GM12878 (cell line): ENCODE measurements around the gene CLK2. TPM values are rescaled to one million over a fixed set of nuclear protein-coding genes. Genes with fewer than 3 reads are reported as not detected.

ENCODE experiments used
- ATAC-seq: fragments of 200-7000 bp; cut with Tn5 transposase; 3 replicates; pipeline ENCODE4 v1.9.1; 2020; ENCODE audit warnings: mild to moderate bottlenecking, moderate library complexity
- BruUV-seq: library from RNA; stranded (reverse); fragments of 400-500 nt; replicated peaks from 2 replicates; lab custom pipeline; 2021; lab: Mats Ljungman, UMichigan
- CTCF ChIA-PET: fragments of 300-600 bp; sonication (Branson Sonifier 250); formaldehyde crosslinking; extraction: SDS; loops from one replicate; lab custom pipeline; 2021; ENCODE audit warnings: inconsistent platforms; lab: Yijun Ruan, JAX
- POLR2A ChIA-PET: fragments of 350-600 bp; formaldehyde crosslinking; extraction: SDS; loops from one replicate; lab custom pipeline; 2021; ENCODE audit warnings: inconsistent platforms; lab: Charles Lee
- RAD21 ChIA-PET: fragments of 300-600 bp; sonication (Branson Sonifier 250); formaldehyde crosslinking; loops from one replicate; lab custom pipeline; 2023; ENCODE audit warnings: antibody characterized with exemption; ENCODE audit not compliant: unreplicated experiment; lab: Charles Lee
- SMC1A ChIA-PET: fragments of 300-600 bp; sonication (Branson Sonifier 250); formaldehyde crosslinking; loops from one replicate; lab custom pipeline; 2023; ENCODE audit not compliant: unreplicated experiment, uncharacterized antibody; lab: Charles Lee
- DNase-seq: peaks from one replicate; pipeline ENCODE4 v3.0.0-alpha.2; 2011; ENCODE audit warnings: low read depth, low spot score
- FAIRE-seq: peaks from 3 replicates; lab custom pipeline; 2011; peaks lifted over from hg19 to GRCh38; lab: Jason Lieb, UNC
- H2AFZ ChIP-seq: 2 replicates; pipeline ENCODE4 v1.6.0; 2011; ENCODE audit warnings: low read depth, low read length, control low read depth; ENCODE audit not compliant: control insufficient read depth
- H3K27ac ChIP-seq: 2 replicates; pipeline ENCODE4 v1.5.1; 2011; ENCODE audit warnings: control low read depth; ENCODE audit not compliant: control insufficient read depth, insufficient read depth
- H3K27me3 ChIP-seq, 2 experiments: replicated peaks in 1 of 2; 2 replicates each; pipeline versions ENCODE4 v1.6.0 to v1.6.1; 2011; ENCODE audit warnings: low read length in 1 of 2; ENCODE audit not compliant: control insufficient read depth in 2 of 2, insufficient read depth in 2 of 2
- H3K36me3 ChIP-seq, 2 experiments: 2 replicates each; pipeline ENCODE4 v1.5.1; 2011; ENCODE audit warnings: low read length in 1 of 2; ENCODE audit not compliant: control insufficient read depth in 2 of 2, insufficient read depth in 2 of 2
- H3K4me1 ChIP-seq: 2 replicates; pipeline ENCODE4 v1.6.1; 2011; ENCODE audit warnings: mild to moderate bottlenecking, low read length, moderate library complexity, mixed read lengths; ENCODE audit not compliant: control insufficient read depth, insufficient read depth
- H3K4me2 ChIP-seq: 2 replicates; pipeline ENCODE4 v1.6.0; 2011; ENCODE audit warnings: control low read depth; ENCODE audit not compliant: control insufficient read depth, insufficient read depth
- H3K4me3 ChIP-seq: fragments of 200-600 bp; sonication (generic); 2 replicates; pipeline ENCODE4 v1.5.1; 2016
- H3K79me2 ChIP-seq: 2 replicates; pipeline ENCODE4 v1.6.0; 2011; ENCODE audit warnings: low read length; ENCODE audit not compliant: control insufficient read depth, insufficient read depth
- H3K9ac ChIP-seq: 2 replicates; pipeline ENCODE4 v1.8.0; 2011; ENCODE audit warnings: low read length, control low read depth, mixed read lengths; ENCODE audit not compliant: control insufficient read depth, insufficient read depth
- H3K9me3 ChIP-seq: replicated peaks from 3 replicates; pipeline ENCODE4 v1.5.1; 2011; ENCODE audit warnings: mild to moderate bottlenecking, low read length; ENCODE audit not compliant: control insufficient read depth, insufficient read depth
- H4K20me1 ChIP-seq: 2 replicates; pipeline ENCODE4 v1.6.0; 2011; ENCODE audit not compliant: control insufficient read depth, insufficient read depth
- ASH2L ChIP-seq: fragments of 300-600, 200-600 bp; sonication (generic); IDR thresholded peaks from 2 replicates; pipeline ENCODE4 v1.6.1; 2017; ENCODE audit warnings: low read depth, mild to moderate bottlenecking, borderline replicate concordance
- CEBPB ChIP-seq, 2 experiments: fragments of 150-350 bp in 1 of 2; IDR thresholded peaks; 2 replicates each; pipeline ENCODE4 v1.6.1; 2012 to 2014; ENCODE audit warnings: low read depth in 2 of 2, low read length in 2 of 2, borderline replicate concordance in 1 of 2, inconsistent platforms in 1 of 2
- CHD2 ChIP-seq: IDR thresholded peaks from 2 replicates; pipeline ENCODE4 v1.6.1; 2011; ENCODE audit warnings: low read depth, low read length, improper control_type of control experiment, borderline replicate concordance
- EZH2 ChIP-seq: IDR thresholded peaks from 2 replicates; pipeline ENCODE4 v1.6.1; 2012; ENCODE audit warnings: low read depth, mild to moderate bottlenecking, control low read depth, inconsistent platforms, low read length, borderline replicate concordance; ENCODE audit not compliant: control insufficient read depth
- FOS ChIP-seq: IDR thresholded peaks from 3 replicates; pipeline ENCODE4 v1.6.1; 2011; ENCODE audit warnings: borderline replicate concordance; ENCODE audit not compliant: insufficient read length; ENCODE audit errors: extremely low read depth
- FOXM1 ChIP-seq: IDR thresholded peaks from 2 replicates; pipeline ENCODE4 v1.6.1; 2012; ENCODE audit warnings: low read depth, mild to moderate bottlenecking, inconsistent platforms, low read length, moderate library complexity
- HDAC6 ChIP-seq: fragments of 200-600 bp; sonication (generic); IDR thresholded peaks from one replicate; pipeline ENCODE4 v1.8.0; 2017; ENCODE audit warnings: antibody characterized with exemption; ENCODE audit not compliant: unreplicated experiment
- JUND ChIP-seq: IDR thresholded peaks from 2 replicates; pipeline ENCODE4 v1.6.1; 2012; ENCODE audit warnings: low read depth, mild to moderate bottlenecking, low read length, improper control_type of control experiment, moderate library complexity
- KAT2A ChIP-seq: conservative IDR thresholded peaks from 2 replicates; pipeline ENCODE4 v1.6.1; 2011; ENCODE audit warnings: low read depth, low read length; ENCODE audit not compliant: control insufficient read depth
- MEF2B ChIP-seq: fragments of 450-650 bp; IDR thresholded peaks from 2 replicates; pipeline ENCODE4 v1.6.1; 2018; ENCODE audit warnings: mild to moderate bottlenecking, moderate library complexity; ENCODE audit not compliant: partially characterized antibody, poor library complexity, severe bottlenecking
- MLLT1 ChIP-seq: fragments of 450-650 bp; IDR thresholded peaks from 2 replicates; pipeline ENCODE4 v1.6.1; 2016; ENCODE audit warnings: mild to moderate bottlenecking
- POLR2A ChIP-seq: IDR thresholded peaks from 2 replicates; pipeline ENCODE4 v1.6.1; 2011; ENCODE audit warnings: low read depth, mild to moderate bottlenecking, low read length
- RELA ChIP-seq: fragments of 450-650 bp; IDR thresholded peaks from 2 replicates; pipeline ENCODE4 v1.8.0; 2014; ENCODE audit warnings: borderline replicate concordance; ENCODE audit not compliant: partially characterized antibody
- SRF ChIP-seq, 2 experiments: IDR thresholded peaks; 2 replicates each; pipeline ENCODE4 v1.6.1; 2011; ENCODE audit warnings: low read depth in 2 of 2, low read length in 2 of 2, mild to moderate bottlenecking in 1 of 2, moderate library complexity in 1 of 2
- WGBS: methylation state at CpG from one replicate; pipeline ENCODE4 v1.1.6; 2016; ENCODE audit warnings: low lambda C conversion rate; ENCODE audit not compliant: insufficient replicate concordance, insufficient coverage; ENCODE audit errors: missing lambda C conversion rate; 5-methylcytosine and 5-hydroxymethylcytosine counted together
- in situ Hi-C: fragments of 300-500 bp; cut with MboI; formaldehyde crosslinking; loops from 9 replicates; pipeline ENCODE4 v1.14.3; 2018; ENCODE audit warnings: mixed read lengths
- intact Hi-C: fragments of 100-400 bp; cut with micrococcal nuclease; formaldehyde crosslinking; loops from one replicate; pipeline ENCODE4 v1.14.2; 2022; ENCODE audit not compliant: unreplicated experiment
- polyA plus RNA-seq, 11 experiments: library from polyadenylated mRNA; depleted of rRNA in 4 of 11; unstranded in 6 of 11; stranded (reverse) in 5 of 11; fragments of >200 nt; fragmentation: Nextera tagmentation in 4 of 11; fragmentation: Illumina TruSeq in 1 of 11; extraction: Ambion mirVana in 4 of 11; extraction: Trizol in 1 of 11; gene quantifications; 1 replicate in 1 of 11; 2 replicates in 10 of 11; pipeline versions ENCODE4 v1.2.1 to v1.2.3, GENCODE V29; 2011 to 2016; ENCODE audit warnings: inconsistent platforms in 2 of 11, missing spikeins in 2 of 11, low read depth in 1 of 11
- total RNA-seq, 4 experiments: library from RNA; depleted of rRNA in 3 of 4; stranded (reverse); fragments of >200 nt in 3 of 4; fragmentation: Illumina TruSeq in 1 of 4; extraction: Trizol in 1 of 4; gene quantifications; 2 replicates each; pipeline versions ENCODE4 v1.2.1 to v1.2.3, GENCODE V29; 2013 to 2021
- TF ChIP-seq, protein P1 (sequence below): fragments of 450-650 bp; IDR thresholded peaks from 2 replicates; pipeline ENCODE4 v1.6.1; 2017; ENCODE audit warnings: low read depth, mild to moderate bottlenecking, moderate library complexity

CLK2 gene
- total and polyA plus RNA-seq, 10 of the 15 experiments (the other 5 are each of a cell fraction or from before 2014, with no cell fraction given), result 11.1 to 83.7 (median 36.7) TPM

- TF ChIP-seq EZH2 (no peak), POLR2A (no peak)
Observed at GRCh38 chr1:155286544-155286943, 13.2 kb upstream of the CLK2 start (continued).

DNA sequence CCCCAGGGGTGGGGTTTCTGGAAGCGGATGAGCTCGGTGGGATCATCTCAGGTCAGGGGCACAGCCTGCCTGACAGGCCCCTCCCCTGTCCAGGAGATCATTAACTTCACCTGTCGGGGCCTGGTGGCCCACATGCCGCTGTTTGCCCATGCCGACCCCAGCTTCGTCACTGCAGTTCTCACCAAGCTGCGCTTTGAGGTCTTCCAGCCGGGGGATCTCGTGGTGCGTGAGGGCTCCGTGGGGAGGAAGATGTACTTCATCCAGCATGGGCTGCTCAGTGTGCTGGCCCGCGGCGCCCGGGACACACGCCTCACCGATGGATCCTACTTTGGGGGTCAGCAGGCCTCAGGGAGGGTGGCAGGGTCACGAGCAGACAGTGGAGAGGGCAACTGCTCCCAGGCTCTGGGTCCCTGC is 12.3 kb upstream of the CLK2 start:
- Histone ChIP-seq H4K20me1 (no peaks in the 10 kb centered on the region), H3K4me3 (no peak overlapping the region), H3K79me2 (no peaks in the 10 kb centered on the region), H3K4me2 (no peak overlapping the region), H3K9ac (no peak overlapping the region), H3K36me3 (no peaks in the 10 kb centered on the region), H3K9me3 (no peaks in the 10 kb centered on the region), H3K27me3 (no peaks in the 10 kb centered on the region), H3K27ac (no peak overlapping the region), H3K4me1 (no peaks in the 10 kb centered on the region), H2AFZ (no peak overlapping the region)
- intact Hi-C loops, result no loop called here
- RAD21 ChIA-PET, result interaction anchor here (0.6 kb wide), 1 partner anchor 18 kb away, joined by 3 read pairs; no protein-coding TSS in a partner anchor
- DNase-seq, result no peak
- no peak for ATAC-seq
- in situ Hi-C loops, result no loop called here
- no peak for FAIRE-seq
- CTCF ChIA-PET, result interaction anchor here (0.5 to 1.3 kb wide), 4 partner anchors 27 to 723 kb away, joined by 3 to 4 read pairs (median 3); no protein-coding TSS in a partner anchor
- BruUV-seq, result no TSS peak
- WGBS, result 89% methylated on average over 18 of the region's 18 CpGs
- POLR2A ChIA-PET, result interaction anchor here (0.5 kb wide), 2 partner anchors 124 to 546 kb away, joined by 3 to 5 read pairs; no protein-coding TSS in a partner anchor
- SMC1A ChIA-PET, result interaction anchor here (0.6 kb wide), 1 partner anchor 490 kb away, joined by 4 read pairs; no protein-coding TSS in a partner anchor
- TF ChIP-seq CHD2 (no peak), ASH2L (no peak), HDAC6 (no peak), CEBPB (IDR thresholded peaks at IDR 0.05; ENCODE audit: borderline replicate concordance in 1 of 2, low read depth in 2 of 2, low read length in 2 of 2) (no peak), FOS (no peak), KAT2A (no peak), MEF2B (no peak), SRF (IDR thresholded peaks at IDR 0.05; ENCODE audit: low read depth in 2 of 2, low read length in 2 of 2) (no peak), JUND (no peak), FOXM1 (no peak), RELA (no peak), MLLT1 (no peak)
- TF ChIP-seq, protein P1, sequence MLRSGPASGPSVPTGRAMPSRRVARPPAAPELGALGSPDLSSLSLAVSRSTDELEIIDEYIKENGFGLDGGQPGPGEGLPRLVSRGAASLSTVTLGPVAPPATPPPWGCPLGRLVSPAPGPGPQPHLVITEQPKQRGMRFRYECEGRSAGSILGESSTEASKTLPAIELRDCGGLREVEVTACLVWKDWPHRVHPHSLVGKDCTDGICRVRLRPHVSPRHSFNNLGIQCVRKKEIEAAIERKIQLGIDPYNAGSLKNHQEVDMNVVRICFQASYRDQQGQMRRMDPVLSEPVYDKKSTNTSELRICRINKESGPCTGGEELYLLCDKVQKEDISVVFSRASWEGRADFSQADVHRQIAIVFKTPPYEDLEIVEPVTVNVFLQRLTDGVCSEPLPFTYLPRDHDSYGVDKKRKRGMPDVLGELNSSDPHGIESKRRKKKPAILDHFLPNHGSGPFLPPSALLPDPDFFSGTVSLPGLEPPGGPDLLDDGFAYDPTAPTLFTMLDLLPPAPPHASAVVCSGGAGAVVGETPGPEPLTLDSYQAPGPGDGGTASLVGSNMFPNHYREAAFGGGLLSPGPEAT, result no peak
